GM18505 (cell line): Measurements from ENCODE around the gene SH3PXD2B.
"Not testable (repeated sequence)": the region's sequence is repeated elsewhere in the genome, so short reads cannot be mapped to it uniquely, and the experiment has no call there.

Experiments
- ATAC-seq: cut with Tn5 transposase; IDR thresholded peaks from one replicate; pipeline ENCODE4 v1.9.1; 2021; ENCODE audit not compliant: unreplicated experiment
- POLR2A ChIP-seq: IDR thresholded peaks from 4 replicates; pipeline ENCODE4 v1.6.1; 2011; ENCODE audit warnings: borderline replicate concordance; ENCODE audit not compliant: insufficient read depth, insufficient read length; ENCODE audit errors: extremely low read depth

The SH3PXD2B gene

DNA sequence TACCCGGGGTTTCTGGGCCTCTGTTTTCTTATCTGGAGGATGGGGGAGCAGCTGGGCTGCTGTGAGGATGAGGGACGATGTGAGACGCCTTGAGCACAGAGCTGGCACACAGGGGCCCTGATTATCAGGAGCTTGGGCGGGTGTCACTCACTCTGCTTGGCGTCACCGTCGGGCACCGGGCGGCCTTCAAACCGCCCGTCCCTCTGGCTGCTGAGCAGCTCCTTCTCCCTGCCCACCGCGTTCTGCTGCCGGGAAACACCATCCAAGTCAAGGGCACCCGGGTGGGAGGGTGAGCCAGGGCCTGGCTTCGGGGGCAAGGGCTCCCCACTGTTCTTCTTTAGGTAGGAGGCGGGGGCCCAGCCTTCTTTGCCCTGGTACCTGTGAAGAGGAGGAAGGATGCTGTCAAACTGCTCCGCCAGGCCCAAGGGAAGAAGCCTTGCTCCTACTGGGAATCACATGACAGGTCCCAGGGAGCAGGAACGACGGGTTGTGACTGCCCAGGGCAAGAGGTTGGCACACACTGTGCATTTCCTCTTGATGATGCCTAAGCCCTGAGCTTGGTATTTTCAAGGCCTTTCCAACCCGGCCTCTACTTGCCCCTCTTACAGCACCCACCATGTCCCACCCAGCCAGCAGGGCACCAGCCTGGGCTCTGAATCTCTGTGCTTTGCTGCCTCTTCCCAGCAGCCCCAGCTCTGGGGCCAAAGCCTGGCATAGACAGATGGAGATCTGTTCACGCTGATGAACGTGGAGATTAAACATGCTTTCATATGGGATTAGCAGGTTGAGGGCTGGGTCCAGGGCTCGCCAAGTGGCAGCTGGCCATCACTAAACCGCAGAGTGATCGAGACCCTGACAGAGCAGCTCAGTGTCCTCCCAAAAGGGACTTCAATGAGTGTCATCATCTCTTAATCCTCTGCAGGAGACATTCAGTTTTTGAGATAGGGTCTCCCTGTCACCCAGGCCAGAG, 103.8 kb downstream of the SH3PXD2B start:
- TF ChIP-seq POLR2A: no peak
- ATAC-seq: no peak

DNA sequence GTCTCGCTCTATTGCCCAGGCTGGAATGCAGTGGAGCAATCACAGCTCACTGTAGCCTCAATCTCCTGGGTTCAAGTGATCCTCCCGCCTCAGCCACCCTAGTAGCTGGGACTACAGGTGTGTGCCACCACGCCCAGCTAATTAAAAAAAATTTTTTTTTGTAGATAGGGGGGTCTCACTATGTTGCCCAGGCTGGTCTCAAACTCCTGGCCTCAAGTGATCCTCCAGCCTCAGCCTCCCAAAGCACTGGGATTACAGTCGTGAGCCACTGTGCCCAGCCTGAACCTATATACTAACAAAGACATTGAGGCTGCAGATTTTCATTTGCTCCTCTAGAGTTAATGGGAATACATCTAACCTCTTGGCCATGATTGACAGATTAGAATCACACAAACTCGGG, 105.6 kb downstream of the SH3PXD2B start:
- ATAC-seq: not testable (repeated sequence)

DNA sequence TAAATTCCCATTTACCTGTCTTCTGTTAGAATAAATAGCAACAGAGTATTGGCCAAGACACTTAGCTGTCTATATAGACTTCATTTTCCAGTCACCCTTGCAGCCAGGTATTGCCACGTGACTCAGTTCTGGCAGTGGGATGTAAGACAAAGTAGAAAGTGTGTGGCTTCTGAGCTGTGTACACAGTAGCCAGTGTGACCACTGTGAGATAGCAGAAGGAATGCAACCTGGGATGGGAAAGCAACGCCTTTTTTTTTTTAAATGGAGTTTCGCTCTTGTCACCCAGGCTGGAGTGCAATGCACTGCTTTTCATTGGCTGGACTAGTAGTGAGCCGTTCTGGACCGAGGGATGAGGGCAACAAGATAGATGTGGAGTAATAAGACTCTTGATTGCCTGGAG, 106.2 kb downstream of the SH3PXD2B start:
- ATAC-seq: no peak
- TF ChIP-seq POLR2A: no peak

DNA sequence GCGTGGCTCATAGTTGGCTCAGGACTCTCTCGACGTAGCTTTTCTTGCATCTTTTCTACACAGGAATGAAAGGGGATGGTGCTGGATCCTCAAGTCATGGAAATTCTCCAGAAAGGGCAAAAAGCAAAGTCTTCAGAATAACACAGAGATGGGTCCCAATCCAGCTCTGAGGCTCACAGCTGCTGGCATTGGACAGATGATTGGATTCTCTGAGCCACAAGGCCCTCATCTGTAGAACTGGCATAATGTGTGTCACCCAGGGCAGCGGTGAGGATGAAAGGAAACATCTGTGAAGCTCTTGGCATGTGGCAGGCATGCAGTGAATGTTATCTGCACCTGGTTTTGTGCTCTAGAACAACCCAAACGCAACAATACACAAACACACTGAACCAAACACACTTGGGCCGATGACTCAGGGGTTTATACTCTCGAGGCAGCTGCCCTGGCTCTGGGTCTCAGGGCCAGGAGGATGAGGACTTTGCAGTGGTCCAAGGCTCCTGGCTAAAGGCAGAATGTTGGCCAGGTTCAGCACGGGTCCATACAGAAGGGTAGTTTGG, 106.8 kb downstream of the SH3PXD2B start:
- TF ChIP-seq POLR2A: no peak
- no peak for ATAC-seq

DNA sequence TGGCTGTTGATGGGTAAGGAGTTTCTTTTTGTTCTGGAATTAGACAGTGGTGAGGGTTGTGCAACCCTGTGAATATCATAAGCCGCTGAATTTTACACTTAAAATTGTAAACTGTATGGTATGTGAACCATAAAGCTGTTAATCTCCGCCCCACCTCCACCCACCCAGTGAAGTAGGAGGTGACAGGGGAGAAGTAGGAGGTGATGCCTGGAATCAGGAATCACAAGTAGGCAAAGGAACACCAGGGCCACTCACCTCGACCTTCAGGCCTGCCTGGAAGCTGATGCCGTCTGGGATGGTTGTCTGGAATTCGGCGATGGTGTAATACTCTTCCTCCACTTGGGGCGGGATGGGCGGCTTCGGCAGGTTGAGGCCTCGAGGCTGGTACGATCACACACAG, 108.4 kb downstream of the SH3PXD2B start:
- no peak for ATAC-seq
- no peak for TF ChIP-seq POLR2A

DNA sequence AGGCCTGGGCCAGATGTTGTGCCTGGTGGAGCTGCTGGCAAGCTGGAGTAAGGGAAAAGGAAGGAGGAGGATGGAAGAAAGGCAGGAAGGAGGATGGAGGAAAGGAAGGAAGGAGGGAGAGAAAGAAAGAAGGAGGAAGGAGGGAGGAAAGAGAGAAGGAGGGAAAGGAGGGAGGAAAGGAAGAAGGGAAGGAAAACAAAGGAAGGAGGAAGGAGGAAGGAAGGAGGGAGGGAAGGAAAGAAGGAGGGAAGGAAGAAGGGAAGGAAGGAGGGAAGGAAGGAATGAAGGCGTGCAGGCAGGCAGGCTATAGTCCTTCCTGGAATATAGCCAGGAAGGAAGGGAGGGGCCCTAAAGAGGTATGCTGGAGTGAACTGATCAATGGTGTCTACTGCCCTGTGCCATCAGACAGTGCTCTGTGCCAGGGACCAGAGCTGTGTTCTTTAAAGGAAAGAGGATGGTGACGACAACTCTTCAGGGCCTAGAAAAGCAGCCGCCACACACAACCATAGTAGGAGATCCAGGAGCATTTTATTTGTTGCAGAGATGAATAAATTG, 109.4 kb downstream of the SH3PXD2B start:
- TF ChIP-seq POLR2A: no peak
- no peak for ATAC-seq

DNA sequence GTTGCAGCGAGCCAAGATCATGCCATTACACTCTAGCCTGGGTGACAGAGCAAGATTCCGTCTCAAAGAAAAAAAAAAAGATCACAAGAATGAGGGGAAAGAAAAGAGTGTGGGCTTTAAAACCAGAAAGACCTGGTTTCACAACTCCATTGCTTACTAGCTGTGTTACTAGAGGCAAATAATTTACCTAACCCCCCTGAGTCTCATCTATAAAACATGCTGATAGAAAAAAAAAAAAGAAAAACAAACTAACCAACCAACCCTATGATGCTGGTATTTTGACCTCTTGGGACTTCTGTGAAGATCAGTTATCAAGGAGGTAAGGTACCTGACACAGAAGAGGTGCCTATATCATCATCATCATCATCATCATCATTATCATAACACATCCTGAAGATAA, 110.6 kb downstream of the SH3PXD2B start:
- no peak for ATAC-seq
- no peak for TF ChIP-seq POLR2A

DNA sequence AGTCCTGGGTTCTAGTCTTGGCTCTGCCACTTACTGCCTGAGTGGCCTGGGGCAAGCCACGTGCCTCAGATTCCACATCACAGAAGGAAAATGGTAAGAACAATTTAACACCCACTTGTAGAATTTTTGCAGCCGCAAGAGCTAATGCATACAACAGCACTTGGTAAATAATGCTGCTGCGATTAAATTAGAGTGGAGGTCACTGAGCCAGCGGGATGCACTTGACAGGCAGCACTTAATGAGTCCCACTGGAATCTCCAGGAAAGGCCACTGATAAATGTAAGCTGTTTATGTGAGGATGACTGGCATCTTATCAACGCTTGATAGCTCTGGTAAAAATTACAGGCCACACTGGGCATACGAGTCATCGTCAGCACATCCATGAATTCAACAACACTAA, 111.4 kb downstream of the SH3PXD2B start:
- no peak for TF ChIP-seq POLR2A
- ATAC-seq: no peak

DNA sequence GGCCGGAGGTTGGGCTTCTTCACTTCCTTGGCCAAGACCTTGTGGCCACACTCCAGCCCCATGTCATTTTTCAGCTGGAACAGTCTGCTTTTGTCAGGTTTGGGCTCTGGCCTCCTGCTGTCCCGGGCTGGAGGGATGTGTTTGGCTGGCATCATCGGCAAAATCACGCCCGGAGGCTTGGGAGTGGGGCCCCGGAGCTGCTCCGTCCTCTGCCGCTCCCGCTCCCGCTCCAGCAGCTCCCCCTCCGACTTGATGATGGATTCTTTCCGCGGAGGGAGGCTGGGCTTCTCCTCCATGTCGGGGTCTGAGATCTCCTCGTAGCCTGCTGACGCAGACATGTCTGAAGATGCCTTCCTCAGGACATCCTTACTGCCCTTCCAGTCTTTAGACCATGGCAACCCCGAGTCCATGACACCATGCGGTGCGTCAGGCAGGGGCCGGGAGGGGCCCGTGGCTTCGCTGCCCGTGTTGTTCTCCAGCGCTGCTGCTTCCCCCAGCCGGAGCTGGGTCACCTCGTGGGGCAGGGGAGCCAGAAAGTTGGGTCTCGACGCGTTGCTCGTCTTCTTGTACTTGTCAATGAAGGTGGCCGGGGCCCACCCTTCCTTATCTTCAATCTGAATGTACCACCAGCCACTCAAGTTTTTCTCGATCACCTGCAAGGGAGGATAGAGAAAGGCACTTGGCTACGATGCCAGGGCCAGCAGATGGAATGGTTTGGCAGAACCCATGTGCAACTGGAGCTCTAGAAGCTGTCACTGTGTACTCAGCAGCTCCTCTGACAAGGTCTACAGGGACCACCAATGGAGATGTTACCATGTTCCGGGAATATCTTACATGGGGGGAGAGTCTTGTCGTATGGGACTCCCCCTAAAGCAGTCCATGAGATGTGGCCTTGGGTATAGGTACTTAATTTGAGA, 114.8 kb downstream of the SH3PXD2B start:
- no peak for TF ChIP-seq POLR2A
- no peak for ATAC-seq

DNA sequence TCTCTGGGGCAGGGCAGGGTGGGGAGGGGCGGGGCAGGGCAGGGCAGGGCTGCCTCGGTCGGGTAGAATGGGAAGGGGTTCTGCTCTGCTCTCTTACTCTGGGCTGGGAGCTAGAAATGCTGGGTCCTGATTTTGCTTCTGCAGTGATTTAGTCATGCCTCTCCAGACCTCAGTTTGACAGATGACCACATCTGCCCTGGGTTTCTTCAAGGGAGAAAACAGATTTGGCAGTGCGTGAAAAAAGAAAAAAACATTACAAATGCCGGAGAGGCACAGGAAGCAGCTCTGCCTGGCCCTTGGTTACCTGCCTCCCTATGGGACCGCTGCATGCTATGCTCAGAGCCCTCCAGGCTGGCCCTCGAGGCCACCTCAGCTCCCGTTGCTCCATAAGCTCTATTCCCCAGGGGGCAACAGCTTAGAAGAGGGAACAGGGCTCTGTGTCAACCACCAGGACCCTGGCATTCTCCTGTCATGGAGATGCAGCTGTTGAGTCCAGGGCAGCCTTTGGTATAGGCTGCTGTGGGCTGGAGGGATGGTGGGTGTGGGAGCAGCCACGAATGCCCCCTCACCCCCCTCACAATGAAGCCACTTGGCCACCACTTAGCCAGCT, 117.5 kb downstream of the SH3PXD2B start:
- TF ChIP-seq POLR2A: no peak
- no peak for ATAC-seq

DNA sequence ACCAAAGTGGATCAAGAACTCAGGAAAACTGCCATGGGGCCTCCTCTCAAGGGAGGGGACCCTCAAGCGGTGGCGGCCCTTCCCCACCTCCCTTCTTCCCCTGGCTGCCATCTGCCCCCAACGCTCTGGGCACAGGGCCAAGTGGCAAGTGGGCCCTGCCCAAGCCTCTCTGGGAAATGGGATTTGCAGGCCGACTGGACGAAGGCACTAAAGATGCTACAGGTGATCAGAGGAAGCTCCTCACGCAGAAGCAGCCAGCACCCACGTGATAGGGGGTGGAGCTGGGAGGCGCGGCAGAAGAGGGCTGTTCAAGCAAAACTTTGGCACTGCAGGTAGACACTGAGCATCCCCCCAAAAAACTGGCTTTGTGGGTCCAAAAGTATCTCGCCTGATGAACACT, 118.1 kb downstream of the SH3PXD2B start:
- ATAC-seq: no peak
- TF ChIP-seq POLR2A: no peak

DNA sequence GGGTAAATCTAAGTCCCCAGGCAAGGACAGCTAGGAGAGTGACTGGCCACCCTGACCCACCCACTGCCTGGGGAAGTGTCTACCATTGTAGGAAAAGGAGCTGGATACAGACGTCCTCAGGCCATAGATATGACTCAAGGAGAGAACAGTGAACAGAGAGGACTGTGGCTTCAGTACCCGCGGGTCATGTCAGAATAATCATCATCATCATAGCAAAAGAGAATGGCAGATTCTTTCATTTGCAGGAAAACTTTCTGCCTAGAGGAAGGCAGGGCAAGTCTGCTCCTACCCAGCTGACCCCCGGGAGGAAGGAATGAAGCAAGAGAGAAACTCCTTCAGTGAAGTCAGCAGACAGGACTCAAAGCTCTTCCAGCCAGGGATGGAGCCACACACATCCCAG, 118.6 kb downstream of the SH3PXD2B start:
- ATAC-seq: no peak
- TF ChIP-seq POLR2A: no peak

DNA sequence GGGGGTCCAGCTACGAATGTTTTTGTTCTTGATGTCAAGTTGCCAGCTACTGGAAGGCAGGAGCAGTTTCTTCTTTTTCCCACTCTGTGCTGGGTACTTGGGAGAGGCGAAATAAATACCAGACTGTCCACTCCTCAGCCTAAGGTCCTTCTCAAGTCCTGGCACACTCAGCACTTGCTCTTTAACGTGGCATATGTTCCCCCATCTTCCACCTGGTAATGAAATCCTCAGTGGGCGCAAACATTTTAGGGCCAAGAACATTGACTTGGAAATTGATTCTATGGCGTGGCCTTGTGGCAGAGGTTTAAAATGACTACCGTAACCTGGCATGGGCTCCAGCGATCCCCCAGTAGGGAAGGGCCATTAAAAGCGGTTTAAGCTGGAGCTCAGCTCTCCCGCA, 119.7 kb downstream of the SH3PXD2B start:
- no peak for ATAC-seq
- no peak for TF ChIP-seq POLR2A
